GM19351 (cell line): Measurements from ENCODE around the gene MT4.

Source experiments
- ATAC-seq: cut with Tn5 transposase; IDR thresholded peaks from one replicate; pipeline ENCODE4 v1.9.1; 2021; ENCODE audit warnings: mild to moderate bottlenecking, moderate library complexity; ENCODE audit not compliant: unreplicated experiment

MT4 gene

DNA sequence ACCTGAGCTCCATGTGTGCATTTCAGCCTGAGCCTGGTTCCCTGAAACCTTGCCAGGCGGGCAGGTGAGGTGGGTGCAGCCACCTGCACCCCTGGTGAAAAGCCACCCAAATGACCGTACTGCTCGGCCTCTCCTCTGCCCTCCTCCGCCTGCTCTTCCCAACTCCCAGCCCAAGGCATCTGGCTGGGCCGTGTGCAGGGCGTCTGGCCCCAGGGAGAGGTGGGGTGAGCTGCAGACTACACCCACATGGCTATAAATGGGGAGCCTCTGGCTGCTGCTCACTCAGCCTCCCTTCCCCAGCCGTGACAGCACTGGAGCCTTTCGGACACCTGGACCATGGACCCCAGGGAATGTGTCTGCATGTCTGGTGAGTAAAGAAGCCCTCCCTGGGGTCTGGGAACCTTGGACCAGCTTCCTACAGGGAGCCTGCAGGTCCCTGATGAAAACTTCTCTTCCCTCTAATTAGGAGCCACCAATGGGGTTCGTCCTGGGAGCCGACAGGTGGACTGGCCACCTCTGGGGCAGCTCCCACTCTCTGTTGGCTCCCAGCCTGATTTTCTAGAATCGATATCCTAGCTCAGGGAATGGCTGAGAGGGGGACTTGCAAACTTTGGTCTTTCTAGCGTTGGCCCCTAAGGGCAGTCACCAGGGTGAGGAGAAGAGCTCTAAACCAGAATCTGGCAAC, at the start of gene MT4:
Gene MT4 (plus strand): TSS at position 281 of the 685 bp plus-strand sequence. CDS start 56 bp downstream, at position 337.
- ATAC-seq: no peak

DNA sequence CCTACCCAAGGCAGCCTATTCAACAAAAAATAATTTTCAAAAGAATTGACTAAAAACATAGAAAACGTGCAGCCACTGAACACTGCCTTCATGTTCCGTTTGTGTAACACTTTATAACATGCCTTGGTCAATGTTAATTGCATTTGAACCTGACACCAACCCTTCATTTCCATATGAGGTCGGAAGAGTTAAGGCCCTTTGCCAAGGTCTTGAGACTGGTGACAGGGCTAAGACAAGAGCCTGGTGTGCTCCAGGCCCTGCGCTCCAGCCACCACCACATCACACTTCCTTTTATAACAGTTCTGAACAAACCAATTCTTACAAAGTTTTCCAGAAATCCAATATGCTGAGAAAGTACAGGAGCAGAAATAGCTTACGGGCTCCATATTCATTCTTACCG, 49.2 kb upstream of the MT4 start:
- no peak for ATAC-seq

DNA sequence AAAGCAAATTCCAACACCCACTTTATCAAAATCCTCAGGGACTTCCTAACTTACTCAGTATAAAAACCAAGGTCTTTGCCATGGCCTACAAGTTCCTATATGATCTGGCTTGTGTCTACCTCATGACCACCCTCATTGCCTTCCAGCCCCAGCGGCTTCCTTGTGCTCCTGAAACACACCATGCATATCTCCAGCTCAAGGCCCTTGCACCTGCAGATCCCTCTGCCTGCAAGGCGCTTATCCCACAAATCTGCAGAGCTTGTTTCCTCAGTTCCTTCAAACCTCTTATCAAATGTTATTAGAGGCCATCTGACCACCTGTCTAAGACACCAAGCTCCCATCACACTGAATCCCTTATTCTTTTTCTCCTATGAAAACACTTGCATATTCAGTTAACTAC, 47.7 kb upstream of the MT4 start:
- no peak for ATAC-seq

DNA sequence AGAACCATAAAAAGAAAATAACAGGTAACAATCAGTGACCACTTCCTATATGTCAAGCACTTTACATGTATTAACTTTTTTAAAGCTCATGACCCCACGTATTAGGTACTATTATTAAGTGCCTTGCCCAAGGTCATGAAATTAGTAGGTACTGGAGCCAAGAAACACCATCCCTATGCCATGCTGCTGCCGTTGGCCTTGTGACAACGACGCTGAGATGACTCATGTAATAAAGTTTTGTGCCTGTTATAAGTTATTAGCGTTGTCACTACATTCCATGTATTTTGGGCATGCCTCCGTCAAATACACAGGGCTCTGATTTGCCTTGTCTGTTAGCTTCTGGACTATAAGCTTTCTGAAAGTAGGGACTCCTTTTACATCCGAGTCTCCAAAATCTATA, 46.4 kb upstream of the MT4 start:
- ATAC-seq: no peak

DNA sequence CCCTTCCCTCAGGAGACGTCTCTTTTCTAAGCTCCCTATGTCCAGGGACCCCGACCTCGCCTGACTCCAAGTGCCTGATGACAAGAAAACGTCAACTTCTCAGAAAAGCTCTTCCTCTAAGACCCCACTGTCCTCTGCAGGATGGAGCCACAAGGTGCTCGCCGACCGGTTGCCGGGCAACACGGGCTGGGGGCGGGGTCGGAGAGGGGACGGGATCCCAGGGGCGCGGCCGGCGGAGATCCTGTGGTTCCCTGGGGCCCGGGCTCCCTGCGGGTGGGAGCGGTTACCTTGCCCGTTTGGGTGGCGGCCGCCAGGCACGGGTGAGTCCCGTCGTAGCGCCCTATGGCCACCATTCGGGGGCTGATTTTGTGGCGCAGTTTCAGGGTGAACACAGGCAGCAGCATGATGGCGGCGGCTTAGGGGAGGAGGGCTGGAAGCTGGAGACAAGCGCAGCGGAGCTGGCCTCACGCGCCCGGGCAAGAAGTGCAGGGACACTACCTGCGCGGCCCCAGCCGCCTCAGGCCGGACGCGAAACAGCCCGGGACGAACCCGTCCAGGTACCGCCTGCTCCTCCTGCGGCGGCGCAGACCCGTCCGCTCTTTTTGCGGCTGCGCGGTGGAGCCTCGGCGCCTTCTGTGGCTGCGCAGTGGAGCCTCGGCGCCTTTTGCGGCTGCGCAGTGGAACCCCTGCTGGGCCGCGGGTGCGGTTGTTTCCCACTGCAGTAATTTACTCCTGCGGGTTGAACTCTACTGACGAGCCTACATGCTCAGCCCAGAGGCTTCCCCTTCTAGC, 45.2 kb upstream of the MT4 start, which contains the start of gene BBS2:
Gene BBS2 (minus strand): TSS at position 566 of the 792 bp plus-strand sequence. CDS start 162 bp downstream, at position 404.
- ATAC-seq: peak; percentile 82

DNA sequence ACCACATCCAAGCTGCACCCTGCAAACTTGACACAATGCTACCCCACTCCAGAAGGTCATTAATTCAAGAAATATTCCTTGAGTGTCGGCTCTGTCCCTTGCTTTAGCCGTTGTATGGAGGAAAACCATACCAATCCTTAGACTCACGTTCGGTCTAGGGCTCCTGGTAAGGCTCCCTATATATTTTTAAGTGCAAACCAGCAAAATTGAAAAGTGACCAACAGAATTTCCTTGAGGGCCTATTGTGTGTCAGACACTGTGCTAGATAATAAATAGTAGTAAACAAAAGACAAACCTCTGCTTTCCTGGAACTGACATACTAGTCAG, 44.7 kb upstream of the MT4 start:
- ATAC-seq: no peak

DNA sequence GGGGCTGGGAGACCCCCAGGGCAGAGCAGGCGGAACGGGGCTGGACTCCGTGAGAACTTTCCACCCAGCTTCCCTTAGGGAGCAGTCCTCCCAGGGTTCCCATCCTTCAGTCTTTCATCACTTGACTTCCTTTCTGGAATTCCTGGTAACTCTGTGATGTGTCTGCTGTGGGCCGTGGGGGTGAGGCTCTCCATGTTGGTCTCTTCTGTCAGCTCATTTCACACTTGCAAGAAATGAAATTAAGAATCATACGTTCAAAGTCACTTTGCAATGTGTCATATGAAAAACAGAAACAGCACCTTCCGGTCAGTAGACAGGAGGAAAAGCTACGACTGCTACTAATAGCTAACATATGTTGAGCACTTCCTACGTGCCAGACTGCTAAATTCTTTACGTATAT, 39.6 kb upstream of the MT4 start:
- ATAC-seq: no peak

DNA sequence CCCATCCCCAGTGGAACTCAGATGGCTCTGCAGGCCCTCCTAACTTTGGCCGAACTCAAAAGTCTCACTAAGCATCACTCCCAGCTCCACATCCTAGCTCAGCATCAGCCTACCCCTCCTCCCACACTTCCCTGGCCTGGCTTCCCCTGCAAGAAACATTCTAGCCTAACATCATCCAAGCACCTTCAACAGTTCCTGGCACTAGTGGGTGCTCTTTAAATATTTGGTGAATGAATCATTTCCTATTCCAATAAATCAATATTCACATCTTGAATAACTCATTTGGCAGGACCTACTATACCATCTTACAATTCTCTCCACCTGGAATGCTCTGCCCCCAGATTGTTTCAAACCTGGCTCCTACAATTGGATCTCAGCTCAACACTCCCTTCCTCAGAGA, 34.0 kb upstream of the MT4 start:
- no peak for ATAC-seq

DNA sequence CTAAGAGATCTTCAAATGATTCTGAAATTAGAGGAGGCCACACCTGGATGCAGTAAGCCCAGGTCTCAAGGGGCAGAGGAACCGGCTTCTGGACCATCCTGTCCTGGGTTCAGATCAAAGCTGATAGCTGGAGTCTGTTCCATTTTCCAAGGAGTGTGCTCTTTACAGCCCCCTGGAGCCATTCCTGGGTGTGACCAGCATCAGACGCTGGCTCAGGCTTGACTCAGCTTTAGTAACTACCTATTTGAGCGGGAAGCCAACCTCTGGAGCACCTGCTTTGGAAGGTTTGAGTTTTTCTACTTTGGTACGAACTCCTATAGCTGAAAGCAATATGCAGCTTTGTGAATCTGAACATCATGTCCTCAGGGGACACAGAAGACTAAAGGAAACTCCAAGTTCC, 32.2 kb upstream of the MT4 start:
- ATAC-seq: no peak

DNA sequence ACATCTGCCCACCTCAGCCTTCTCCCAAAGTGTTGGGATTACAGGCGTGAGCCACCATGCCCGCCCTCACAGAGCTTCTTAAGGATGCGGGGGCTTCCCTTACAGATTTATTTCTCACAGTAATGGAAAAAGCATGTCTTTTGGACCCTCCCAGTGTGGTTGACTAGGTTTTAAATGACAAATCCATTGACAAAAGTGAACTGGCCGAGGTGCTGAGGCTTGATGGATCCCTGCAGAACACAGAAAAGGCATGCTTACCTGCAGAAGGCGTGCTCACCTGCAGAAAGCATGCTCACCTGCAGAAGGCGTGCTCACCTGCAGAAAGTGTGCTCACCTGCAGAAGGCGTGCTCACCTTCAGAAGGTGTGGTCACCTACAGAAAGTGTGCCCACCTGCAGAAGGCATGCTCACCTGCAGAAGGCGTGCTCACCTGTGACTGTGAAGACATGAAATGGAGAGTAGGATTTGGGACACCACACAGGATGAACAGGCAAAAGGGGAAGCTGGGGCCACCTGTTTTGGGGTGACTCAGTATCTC, 30.0 kb upstream of the MT4 start:
- ATAC-seq: no peak

DNA sequence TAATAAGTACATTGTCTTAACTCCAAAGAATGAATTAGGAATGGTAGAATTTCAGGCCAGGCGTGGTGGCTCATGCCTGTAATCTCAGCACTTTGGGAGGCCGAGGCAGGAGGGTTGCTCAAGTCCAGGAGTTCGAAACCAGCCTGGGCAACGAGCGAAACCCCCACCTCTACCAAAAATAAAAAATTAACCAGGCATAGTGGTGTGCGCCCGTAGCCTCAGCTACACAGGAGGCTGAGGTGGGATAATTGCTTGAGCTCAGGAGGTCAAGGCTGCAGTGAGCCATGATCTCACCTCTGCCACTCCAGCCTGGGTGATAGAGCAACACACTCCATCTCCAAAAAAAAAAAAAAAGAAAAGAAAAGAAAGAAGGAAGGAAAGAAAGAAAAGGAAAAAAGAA, 26.5 kb upstream of the MT4 start:
- ATAC-seq: no peak

DNA sequence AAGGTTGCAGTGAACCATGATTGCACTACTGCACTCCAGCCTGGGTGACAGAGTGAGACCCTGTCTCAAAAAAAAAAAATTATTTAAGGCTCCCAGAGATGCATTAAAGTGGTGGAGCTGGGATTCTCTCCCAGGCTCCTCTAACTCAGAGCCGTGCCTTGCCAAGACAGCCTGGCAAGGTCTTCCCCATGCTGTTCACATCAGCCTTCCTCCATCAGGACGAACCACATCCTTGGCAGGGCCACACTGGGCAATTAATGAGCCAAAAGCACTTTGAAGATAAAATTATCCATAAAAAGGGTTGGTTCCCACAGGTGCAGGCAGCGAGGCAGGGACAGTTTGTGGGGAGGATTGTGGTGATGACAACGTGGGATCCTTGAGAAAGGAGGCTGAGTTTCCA, 25.2 kb upstream of the MT4 start:
- no peak for ATAC-seq

DNA sequence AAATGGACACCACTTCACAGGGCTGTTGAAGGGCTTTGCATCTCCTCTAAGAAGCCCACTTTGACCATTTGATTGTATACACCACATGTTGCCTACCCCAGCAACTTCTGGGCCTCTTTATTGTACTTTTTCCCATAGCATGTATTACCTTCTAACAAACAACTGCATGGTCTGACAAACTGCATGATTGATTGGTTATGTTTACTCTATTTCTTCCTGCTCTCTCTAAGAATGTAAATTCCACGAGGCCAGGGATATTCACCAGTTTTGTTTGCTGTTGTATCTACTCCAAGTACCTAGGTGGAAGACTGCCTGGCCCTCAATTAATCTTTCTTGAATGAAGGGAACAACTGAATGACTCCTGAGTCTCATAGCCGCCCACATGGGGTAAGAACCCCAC, 22.8 kb upstream of the MT4 start:
- no peak for ATAC-seq

DNA sequence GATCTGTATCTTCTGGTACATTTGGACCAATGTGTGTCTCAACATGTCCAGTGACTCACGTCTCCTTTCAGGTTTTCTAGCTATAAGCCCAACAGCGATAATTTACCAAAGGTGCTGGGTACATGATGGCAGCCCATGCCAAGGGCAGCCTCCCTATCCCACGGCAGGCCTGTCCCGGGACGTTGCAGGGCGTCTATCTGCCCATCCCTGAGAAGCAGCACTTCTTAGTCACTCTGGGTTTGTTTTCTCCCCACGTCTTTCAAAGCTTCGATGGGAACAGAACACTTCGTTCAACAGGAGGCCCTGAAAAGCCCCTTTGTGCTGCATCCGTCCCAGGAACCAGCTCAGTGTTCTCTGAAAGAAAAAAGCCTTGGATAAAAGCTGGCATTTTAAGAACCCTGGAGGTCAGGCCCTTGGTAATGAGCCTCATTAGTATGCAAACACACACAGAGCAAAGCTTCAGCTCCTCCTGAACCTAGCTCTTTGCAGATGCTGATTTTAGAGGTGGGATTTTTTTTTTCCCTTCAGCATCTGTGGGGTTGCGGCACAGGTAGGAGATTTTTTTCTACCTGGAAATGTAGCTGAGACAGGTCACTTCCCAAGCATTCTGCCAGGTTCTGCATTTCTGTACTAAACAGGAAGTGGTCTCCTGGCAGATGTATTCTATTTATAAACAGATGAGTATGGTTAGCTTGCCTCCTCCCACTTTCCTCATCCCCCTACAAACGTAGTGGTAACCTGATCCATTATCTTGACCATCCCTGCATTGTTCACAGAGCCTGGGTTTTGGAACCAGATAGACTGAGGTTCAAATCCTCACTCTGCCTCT, 17.5 kb upstream of the MT4 start:
- no peak for ATAC-seq

DNA sequence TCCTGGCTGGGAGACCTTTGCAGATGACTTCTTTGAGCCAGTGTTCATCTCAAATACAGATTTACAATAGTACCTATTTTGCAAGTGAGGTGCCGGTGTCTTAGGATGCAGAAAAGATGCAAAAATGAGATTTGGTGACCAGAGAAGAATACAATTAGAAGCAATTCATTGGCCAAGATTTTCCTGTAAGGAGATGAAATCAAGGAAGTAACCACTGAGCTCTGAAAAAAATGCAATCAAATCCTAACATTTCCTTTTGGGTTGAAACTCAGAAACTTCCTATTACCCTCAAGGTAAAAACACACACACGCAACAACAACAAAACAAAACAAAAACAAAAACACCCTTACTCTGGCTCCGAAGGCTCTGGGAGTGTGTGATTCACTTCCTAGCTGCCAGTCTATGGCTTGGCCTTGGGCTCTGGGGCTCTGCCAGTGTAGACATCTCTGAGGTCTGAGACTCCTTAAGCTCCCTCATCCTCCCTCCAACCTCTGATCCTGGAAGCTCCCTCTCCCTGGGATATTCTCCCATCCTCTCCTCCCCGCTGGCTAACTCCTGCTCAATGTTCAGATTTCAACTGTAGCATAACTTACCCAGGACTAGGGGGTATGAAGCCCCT, 16.8 kb upstream of the MT4 start:
- no peak for ATAC-seq

DNA sequence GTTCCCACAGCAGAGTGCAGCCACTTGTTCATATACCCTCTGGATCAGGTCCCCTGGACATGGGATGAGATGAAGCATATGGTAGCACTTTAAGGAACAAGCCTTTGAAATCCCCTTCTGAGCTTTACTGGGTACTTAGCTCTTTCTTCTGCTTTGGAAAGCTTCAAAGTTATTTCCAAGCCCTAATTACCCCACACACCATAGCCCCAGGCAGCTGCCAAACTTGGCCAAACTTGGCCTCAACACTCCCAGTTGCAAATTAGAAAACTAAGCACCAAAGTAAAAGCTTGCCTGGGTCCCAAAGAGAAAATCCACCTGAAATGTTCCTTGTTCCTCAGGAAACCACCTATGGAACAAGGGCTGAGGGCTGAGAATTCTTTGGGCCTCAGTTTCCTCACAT, 15.7 kb upstream of the MT4 start:
- ATAC-seq: no peak

DNA sequence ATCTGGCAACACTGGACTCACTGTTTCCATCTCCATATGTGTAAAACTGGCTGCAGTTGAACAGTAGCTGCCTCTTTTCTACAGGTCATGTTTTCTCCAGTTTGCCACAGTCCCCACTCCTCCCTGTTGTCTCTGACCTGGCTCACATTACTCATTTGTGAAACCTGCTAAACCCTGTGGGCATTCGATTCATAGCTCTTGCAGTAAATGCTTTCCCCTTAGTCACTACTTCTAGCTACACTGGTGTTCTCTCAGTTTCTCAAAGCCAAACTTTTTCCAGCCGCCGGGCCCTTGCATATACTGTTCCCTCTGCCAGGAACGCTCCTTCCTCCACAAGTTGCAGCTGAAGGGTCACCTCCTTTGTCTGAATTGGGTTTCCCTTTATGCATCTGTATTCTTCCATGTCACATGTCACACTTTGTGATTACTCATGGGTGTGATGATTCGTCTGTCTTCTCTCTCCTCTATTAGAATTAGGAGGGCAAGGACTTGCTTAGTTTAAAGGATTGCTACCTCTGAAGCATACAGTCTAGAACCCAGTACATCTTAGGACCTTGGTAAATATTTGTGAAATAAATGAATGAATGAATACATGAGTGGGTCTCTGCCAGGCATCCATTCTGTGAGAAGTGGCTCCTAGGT, 15.0 kb upstream of the MT4 start:
- no peak for ATAC-seq

DNA sequence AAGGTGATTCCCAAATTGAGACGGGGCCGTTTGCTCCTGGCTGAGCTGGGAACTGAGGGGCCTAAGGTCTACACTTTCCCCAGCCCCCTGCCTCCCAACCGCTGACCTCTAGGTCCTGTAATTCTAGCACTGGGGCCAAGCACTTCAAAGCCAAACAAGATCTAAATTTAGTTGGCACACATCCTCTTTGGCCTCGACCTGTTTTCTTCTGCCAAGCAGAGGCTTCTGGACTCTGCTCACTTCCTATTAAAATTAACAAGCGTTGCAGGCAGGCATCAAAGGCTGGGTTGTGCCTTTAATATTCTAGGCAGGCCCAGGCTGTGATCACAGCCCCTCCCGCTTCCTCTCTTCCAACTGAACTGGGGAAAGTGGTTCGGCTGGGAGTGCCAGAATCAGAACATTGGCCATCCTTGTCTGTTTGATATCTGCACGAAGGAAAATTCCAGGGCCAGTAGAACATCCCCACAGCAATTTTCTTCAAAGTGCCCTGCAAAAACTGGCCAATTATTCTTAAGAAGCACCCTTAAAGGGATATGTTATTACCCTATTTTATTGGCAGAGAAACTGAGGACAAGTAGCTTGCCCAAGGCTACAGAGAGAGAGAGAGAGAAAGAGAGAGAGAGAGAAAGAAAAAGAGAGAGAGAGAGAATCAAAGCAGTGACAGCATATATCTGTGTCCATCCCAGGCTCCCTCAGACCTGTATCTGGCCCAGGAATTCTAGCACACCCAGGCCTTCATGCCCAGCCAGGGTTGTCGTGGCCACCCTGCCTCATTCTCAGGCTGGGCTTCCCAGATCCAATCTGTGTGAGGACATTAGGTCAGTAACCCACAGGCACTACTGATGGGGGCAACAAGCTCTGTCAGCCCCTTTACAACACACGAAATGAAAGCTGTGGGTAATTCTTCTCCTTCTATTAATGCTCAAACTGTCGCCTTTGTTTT, 12.8 kb upstream of the MT4 start:
- ATAC-seq: no peak

DNA sequence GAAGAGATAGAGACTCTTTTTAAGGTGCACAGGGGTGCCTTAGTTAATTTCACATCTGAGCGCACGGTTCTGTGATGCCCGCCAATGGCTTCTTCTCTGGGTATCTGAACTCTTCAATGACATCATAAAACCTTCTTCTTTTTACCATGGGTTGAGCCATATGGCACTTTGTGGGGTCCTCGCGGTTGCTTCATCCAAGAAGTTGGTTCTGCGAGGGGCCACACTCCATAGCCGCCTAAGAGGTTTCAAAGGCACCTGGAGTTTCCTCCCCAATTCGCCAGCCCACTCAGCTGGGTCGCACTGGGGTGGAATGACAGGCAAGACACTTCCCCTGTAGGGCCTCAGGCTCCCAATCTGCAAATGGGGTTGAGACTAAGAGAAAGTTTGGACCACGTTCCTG, 10.4 kb upstream of the MT4 start:
- no peak for ATAC-seq
